8988T (cell line): Measurements from ENCODE around the gene DMRT1.

Experiments used
- DNase-seq: peaks from one replicate; pipeline ENCODE4 v3.0.0; 2011

Gene DMRT1

DNA sequence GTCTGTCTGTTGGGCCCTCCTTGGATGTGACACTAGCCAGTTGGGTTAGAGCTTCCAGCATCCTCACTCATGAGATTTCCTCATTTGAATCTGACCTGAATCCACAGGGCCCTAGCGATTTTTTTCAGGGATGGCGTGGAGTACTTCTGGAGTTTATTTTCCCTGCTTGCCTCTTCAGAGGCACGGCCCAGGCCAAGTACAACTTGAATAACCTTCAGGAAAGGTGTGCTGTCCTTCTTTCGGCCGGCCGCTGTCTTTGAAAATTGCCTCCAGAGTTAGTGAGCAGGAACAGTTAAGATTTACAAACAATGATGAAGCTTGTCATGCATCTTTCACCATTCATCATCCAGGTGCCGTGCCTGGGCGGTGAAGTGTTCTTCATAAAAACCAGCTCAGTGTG lies 85.5 kb downstream of the DMRT1 start:
- no peak for DNase-seq

DNA sequence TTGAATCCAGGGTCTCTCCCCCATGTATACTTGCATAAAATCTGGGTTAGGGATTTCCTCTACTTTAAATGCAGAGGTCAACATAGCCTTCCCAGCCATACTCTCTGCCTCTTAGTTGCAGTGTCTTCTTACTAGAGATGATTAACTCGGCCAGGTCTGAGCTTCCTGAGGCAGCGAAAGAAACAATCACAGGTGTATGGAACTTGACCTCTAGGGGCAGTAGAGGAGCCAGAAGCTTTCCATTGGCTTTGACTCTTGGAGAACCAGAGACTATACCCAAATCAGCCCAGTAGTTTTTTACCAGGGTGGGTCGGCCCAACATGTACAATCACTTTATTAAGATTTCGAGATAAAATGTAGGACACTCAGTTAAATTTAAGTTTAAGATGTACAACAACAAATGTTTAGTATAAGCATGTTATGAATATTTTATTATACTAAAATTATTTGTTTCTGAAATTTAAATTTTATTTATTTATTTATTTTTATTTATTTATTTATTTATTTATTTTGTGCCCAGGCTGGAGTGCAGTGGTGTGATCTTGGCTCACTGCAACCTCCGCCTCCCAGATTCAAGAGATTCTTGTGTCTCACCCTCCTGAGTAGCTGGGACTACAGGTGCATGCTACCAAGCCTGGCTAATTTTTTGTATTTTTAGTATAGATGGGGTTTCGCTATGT lies 87.0 kb downstream of the DMRT1 start:
- DNase-seq = no peak

DNA sequence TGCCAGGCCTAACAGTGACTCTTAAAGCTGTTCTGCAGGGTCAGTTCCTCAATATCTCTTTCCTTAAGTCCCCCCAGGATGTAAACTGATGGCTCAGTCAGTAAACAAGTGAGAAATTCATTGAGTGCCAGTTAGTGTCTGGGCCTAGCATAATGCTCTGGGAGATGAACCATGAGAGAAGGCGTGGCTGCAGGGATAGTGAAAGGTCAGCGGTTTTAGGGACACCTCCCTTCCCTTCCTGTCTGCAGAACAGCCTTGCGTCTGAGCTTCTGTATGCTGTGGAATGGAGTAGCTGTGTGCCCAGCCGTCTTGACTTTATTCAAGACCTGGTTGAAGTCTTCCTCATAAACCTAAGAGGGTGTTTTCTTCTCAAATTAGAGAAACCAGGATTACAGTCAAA lies 88.2 kb downstream of the DMRT1 start:
- DNase-seq = no peak

DNA sequence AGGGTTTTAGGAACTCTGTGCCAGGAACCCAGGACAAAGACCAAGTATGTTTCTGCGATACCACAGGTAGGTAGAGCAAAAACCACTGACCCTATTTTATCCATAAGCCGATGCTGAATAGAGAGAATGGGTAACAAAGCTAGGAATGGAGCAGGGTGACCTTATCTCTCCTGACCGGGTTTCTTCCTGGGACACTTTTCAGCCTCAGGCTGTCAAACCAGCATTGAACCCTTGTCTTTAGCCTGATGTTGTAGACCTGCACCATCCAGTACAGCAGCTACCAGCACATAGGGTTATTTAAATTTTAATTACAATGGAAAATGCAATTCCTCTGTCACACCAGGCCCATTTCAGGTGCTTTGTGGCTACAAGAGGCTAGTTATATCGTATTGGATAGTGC lies 91.9 kb downstream of the DMRT1 start:
- no peak for DNase-seq

DNA sequence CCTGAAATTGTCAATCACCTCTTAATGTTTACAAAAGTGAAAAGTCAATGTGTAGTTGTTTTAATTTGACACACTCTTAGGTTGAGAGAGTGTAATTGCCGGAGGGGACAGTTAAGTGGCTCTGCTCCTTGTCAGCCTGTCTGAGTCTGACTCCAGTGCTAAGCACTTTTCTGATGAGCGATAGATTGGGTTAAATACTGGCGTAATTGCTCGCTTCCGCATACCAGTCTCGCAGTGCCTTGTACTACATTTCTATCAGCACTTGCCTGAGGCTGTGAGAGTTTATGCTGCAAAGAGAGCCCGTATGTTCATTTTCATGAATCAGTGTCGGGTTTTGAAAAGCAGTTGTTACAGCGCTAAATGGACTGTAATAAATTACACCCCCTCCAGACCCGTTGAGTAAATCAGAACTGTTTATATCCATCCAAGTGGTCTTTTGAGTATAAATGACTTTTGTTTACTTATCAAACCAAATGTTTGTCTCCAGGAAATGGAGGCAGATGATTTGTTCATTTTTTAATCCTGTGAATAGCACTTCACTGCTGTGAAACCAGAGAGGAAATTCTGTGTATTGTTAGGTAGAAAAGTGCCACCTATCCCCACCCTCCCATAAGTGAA lies 94.0 kb downstream of the DMRT1 start:
- no peak for DNase-seq

DNA sequence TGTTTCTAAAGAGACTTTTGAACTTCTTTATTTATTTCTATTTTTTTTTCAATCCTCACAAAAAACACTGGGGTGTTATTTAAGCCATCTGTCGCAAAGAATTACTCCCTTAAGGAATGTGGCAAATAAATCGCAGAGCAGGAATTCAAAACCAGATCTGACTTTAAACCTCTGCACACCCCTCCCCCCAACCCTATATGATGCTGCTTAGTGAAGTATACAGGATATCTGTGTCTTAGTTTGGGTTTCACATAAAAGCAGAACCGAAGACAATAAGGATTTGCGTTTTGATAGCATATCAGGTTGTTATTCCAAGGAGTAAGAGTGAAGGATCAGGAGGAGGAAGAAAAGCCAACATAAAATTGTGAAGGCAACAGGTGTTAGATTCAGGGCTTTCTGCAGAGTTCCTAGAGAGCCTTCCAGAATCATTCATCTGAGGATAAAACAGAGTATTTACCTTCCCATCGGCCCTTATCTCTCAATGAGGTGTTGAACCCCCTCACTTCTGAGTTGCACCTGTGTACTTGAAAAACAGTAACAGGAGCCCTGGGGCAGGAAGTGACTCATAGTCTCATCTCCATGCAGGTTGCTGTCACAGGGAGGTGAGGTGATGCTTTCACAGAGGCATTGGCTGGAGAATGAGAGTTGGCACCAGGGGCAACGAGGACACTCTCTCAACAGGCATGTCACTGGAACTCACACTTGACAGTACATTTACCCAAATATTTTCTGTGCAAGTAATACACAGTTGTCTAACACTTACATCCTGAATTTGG lies 101.5 kb downstream of the DMRT1 start:
- DNase-seq = no peak

DNA sequence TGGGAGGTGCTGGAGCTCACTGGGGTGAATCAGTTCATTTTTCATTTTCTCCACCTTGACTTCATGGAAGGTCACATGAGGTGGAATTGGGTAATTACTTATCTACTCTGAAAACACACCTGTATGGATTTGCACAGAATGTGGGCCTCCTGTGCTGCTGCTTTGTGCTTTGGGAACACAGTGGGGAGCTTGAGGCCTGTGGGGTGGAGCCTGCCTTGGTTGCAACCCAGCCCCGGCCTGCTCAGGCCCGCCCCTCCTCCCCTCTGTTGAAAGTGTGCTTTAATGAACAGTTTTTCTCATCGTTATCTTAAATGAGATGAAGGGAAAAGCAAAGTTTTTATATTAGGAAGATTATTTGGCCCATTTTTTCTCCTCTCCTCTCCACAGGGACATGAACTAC lies 106.5 kb downstream of the DMRT1 start:
- DNase-seq = no peak

DNA sequence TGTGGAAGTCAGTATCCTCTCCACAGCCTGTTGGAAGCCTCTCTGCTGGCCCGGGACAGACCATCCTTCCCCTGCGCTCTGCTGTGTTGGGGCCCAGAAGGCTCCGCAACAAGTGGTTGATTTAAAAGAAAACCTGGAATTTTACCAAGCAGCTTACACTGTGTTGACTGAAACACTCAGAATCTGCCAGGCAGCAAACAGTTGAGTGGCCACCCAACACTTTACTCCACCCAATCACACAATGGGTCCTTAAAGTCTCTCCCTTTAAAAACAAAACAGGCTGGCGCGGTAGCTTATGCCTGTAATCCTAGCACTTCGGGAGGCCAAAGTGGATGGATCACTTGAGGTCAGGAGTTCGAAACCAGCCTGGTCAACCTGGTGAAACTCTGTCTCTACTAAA lies 107.0 kb downstream of the DMRT1 start:
- no peak for DNase-seq

DNA sequence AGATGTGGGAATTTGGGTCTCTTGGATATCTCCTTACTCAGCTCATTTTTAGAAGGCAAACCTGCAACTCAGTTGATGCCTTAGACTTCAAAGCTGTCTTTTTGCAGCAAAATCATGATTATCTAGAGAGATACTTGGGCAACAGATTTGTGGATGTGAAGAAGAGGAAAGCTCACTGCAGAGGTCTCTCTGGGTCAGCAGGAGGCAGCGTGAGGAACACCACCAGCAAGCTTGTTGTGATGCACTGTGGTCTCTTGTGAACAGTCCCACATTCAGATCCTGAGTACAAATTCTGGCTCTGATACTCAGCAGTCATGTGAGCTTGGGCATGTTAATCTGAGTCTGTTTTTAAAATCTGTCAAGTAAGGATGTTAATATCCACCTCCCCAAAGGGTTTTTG lies 108.6 kb downstream of the DMRT1 start:
- DNase-seq = no peak

DNA sequence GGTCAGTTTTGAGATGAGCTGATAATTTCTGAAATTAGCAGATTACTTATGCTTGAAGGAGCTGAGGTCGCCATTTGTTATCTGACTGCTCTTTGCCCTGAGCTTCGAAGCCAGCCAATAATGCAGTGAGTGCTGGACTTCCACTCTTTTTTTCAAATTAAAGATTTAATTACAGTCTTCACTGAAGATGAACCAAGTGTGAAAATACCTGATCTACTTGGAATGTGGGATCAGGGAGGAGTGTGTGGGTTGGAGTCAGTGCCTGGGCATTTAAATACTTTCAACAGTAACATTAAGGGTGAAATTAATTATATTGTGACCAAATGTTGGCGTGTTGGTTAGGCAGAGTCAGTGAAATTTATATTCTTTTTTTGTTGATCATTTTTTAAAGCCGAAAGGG lies 111.0 kb downstream of the DMRT1 start:
- DNase-seq = no peak

DNA sequence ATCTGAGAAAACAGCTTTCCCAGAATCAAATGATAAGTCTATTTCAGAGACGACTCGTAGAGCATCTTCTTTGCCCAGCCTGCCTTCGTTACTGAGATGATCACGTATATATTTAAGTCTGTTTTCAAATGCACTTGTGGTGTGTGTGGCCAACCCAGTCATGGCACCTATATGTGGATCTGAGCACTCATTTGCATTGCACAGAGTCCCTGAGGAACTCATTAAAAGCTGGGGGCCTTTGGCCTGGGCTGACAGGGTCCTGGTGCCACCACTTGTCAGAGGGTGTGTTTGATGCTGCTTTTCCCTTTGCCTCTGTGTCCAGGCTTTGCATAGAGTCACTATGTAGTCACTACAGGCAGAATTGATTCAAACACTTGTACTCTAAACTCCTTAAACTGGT lies 117.6 kb downstream of the DMRT1 start:
- no peak for DNase-seq

DNA sequence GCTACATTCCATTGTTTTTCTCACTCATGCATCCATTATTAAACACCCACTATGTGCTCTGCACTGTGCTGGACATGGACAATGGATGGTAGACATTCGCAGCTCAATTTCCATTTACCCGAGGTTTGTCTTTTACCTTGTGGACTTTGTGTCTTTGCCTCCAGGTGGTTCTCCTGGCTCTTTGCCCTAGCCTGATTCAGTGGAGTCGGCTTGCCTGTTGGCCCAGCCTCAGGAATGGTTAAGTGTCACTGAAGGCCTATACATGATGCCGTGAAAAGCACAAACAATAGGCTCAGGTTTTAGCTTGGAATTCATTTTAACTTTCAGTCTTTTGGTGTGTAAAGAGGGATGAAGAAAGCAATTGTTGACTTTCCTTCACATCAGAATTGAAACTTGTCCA lies 118.4 kb downstream of the DMRT1 start:
- DNase-seq = no peak

DNA sequence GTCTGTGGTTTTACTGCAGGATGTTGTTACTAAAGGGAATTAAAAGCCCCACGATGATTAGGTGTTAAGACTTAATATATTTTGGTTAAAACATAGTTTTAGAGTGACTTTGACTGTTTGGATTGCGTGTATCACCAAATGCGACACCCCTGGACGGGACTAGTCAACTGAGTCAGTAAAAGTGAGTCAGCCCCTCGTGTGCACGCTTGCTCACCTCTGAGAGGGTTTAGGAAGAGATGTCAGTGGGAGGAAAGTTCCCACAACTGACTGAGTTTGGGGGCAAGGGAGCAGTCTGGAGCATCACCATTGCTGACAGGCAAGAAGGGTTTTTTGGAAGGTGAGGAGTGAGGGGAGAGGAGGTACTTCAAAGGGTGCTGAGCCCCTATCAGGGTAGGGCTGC lies 120.5 kb downstream of the DMRT1 start:
- no peak for DNase-seq

DNA sequence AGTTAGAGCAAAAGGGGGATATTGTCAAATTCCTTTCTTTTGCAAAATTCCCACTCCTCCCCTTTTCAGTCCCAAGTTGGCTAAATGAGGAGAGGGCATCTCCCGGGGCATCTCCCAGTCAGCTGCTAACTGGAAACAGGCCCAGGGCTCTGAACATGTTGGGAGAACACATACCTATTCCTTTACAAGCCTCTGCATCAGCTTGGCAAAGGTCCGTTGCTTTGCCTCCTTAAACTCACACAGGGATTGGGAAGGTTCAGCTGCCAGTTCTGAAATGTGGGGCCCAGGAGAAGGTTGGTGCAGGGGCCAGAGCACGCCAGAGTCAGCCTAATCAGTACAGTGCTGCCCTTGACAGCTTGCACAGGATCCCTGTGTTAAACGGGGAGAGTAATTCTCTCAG lies 124.0 kb downstream of the DMRT1 start:
- DNase-seq = no peak

DNA sequence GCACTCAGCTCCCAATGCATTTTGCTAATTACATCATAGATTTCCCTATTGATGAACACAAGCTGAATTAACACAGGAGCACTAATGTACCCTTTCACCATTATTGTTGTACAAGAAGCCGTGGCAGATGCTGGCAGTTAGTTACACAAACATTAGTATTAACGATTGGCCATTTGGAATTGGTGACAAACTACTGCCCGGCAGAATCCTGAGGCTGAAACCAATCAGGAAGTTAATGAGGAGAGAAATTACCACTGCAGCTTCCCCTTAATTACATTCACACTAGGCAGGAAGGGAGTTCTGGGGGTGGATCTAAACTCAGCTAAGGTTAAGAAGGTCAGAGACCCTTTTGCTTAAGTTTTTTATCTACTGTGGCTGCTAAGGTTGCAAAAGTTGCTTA lies 125.4 kb downstream of the DMRT1 start:
- no peak for DNase-seq

DNA sequence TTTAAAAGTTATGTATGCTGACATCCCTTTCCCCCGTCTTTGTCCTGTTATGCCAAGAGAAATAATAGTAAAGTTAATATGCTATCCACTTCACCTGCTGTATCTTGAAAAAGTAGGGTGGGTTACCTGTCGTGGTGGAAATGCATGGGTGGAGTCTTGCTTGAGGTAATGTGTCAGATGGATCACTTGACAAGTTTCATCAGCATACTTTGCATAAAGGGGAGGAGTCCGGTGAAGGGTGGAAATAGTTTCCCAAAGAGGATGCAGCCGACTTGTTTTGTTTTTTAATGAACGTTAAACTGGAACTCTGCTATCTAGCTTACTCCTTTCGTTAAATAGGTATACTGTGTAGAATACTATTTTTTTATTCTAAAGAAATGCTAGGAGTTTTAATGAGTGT lies 125.9 kb downstream of the DMRT1 start:
- DNase-seq = no peak

DNA sequence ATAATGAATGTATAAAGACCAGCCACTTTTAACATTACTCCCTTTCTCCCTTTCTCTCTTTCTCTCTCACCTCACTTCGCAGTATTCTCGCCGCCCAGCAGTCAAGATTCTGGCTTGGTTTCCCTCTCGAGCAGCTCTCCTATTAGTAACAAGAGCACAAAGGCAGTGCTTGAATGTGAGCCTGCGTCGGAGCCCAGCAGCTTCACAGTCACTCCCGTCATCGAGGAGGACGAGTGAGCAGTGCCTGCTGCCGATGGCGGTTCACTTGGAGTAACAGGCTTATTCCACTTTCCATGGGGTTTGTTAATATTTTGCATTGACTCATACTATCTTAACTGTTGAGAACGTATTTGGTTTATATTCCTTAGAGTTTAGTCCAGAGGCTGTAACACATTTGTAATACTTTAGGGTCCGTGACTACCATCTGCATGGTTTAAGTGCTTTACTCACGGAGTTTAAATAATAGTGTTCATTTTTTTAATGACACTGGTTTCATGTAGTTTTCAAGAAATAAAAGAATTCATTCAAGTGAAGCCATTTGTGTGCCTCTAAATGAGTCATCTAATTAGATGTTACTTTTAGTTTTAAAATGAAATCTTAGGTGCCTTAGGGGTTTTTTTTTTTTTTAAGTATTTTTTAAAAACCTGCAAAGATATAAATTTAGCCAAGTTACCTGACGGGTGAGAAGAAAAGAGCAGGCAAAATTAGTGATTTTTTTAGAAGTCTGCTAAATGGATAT lies 126.6 kb downstream of the DMRT1 start:
- no peak for DNase-seq

DNA sequence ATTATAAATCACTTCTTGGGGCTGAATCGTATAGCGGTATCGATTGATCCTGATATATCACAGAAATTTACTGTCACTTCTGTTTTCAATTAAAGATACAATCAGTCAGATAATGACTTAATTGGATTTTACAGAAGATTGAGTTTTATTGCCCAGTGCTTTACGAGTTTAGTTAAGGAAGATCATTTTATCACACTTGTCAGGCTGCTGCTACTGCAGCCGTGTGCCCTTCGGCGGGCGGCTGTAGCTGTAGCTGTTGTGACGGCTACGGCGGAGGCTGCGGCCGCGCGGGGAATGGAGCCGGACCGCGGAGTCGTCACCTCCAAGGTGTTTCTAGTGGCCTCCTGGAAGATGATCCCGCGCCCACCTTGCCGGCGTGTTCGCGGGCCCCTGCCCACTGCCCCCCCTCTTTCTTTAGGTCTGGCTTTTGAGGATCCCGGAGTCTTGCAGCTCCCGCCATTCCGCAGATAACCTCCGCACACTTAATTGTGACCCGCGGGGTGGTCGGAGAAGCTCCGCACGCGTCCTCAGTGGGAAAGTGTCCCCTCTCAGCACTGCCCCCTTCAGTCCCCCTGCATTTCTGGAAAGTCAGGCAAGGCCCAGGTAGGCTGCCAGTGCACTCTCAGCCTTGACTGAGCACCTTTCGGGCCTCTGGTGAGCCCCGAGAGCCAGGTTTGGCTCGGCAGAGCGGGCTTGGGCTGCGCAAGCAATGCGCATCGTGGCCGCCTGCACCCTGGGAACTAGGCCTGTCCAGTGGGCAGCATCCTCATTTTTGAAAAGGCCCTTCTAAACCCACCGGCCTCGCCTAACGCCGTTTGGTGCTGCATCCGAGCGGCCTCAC lies 128.0 kb downstream of the DMRT1 start:
- DNase-seq = no peak

DNA sequence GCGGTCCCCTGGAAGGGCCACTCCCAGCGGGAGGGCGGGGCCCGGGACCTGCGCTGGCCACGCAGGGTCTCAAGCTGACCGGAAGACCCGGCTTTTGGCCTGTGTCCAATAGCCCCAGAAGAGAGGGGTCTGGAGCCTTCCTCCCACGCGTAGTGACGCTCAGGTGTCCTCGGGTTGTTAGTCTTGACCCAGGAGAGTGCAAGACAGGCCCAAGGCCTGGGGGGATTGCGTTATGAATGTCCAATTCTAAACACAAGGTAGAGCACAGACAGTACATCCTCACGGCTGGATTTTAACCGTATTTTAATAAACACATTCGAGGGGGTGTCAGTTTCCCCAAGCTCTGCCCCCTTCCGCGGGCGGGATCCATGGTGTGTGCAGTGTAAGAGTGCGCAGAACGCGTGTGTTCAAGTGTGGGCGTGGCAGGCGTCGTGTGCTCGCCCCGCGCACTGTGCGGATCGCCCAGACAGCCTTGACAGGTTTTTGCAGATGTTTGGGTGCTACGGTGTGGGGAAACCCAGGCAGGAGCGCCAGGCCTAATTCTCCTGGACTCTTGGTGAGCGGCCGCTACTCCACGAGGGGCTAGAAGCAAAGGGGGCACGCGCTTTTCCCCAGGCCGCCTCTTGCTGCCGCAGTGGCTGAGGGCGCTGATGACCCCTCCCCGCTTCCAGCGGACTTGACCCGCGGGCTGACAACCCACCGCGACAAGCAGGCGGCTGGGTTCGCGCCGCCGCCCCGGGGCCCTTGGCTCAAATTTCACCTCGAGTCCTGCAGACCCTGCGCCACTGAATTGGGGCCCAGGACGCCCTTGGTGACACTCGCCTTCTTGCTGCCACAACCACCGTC lies 128.9 kb downstream of the DMRT1 start:
- no peak for DNase-seq

DNA sequence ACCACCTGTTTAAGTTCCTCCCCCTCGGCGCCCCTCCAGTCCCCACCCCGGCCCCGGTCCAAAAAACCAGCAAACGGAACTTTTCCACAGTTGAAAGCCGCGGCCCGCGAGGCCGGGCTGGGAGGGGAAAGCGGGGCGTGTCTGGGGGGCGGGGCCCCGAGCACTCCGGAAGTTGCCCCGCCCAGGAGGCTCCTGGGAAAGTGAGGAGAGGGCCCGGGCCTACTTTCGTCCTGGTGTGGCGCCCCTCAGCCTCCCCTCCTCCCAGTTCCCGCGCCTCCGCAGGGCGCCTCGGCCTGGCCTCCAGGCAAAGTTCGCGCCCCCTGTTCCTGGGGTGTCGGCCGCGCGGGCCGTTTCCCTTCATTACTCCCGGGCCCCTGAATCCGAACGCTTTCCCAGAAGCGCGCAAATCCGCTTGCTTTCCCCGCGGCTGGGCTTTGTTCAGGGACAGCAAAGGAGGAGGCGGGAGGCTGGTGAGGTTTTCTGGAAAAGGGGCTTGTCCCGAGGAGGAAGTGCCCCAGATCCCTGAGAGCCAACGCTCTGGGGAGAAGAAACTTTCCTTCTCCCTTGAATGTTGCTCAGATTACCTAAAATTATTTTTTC lies 130.5 kb downstream of the DMRT1 start:
- no peak for DNase-seq
